ENCODE measurements around the gene DRAXIN.

DRAXIN gene

GRCh38 chr1:11650331-11650991 lies 41.0 kb upstream of the DRAXIN start (continued):
- peak; percentile 74 for TF ChIP-seq PRDM4 (tag by site-specific recombination; IDR thresholded peaks at IDR 0.05)
- no peak for TF ChIP-seq PRDM6 (tag by site-specific recombination; IDR thresholded peaks at IDR 0.05)
- TF ChIP-seq ZFHX2 (tag by site-specific recombination; conservative IDR thresholded peaks at IDR 0.05), result peak; percentile 96
- no peak for TF ChIP-seq ZNF248 (tag by site-specific recombination; IDR thresholded peaks at IDR 0.05)
- TF ChIP-seq ZSCAN30 (tag by site-specific recombination; IDR thresholded peaks at IDR 0.05), result peak; percentile 90
- TF ChIP-seq PRDM10 (tag by site-specific recombination; IDR thresholded peaks at IDR 0.05), result peak; percentile 98
- TF ChIP-seq REPIN1 (tag by site-specific recombination; IDR thresholded peaks at IDR 0.05; ENCODE audit: low read depth), result peak; percentile 36; the same call in 1 of the 2 replicates
- TF ChIP-seq ZNF660 (tag by site-specific recombination; IDR thresholded peaks at IDR 0.05), result peak; percentile 86; the same call in 1 of the 2 replicates
- peak; percentile 95 for TF ChIP-seq ZBTB7A (tag by site-specific recombination; IDR thresholded peaks at IDR 0.05; ENCODE audit: low read depth)
- TF ChIP-seq ZFP3 (tag by site-specific recombination; IDR thresholded peaks at IDR 0.05; ENCODE audit: low read depth), result peak; percentile 26; the same call in 1 of the 2 replicates
- TF ChIP-seq ZNF2 (tag by site-specific recombination; IDR thresholded peaks at IDR 0.05), result peak; percentile 61; the same call in 1 of the 2 replicates
- no peak for TF ChIP-seq AEBP2 (tag by site-specific recombination; IDR thresholded peaks at IDR 0.05; ENCODE audit: borderline replicate concordance)
- TF ChIP-seq ZNF624 (tag by site-specific recombination; IDR thresholded peaks at IDR 0.05), result 0 out of 2 replicates have a peak, but pooled peaks have one; percentile 8
- no peak for TF ChIP-seq ZNF747 (tag by site-specific recombination; IDR thresholded peaks at IDR 0.05)
- TF ChIP-seq ZNF792 (tag by site-specific recombination; IDR thresholded peaks at IDR 0.05), result 0 out of 2 replicates have a peak, but pooled peaks have one; percentile 31
- no peak for TF ChIP-seq ZSCAN23 (tag by site-specific recombination; IDR thresholded peaks at IDR 0.05)
- TF ChIP-seq ZBTB1 (tag by site-specific recombination; IDR thresholded peaks at IDR 0.05), result no peak
- TF ChIP-seq ZNF548 (tag by site-specific recombination; IDR thresholded peaks at IDR 0.05), result no peak
- no peak for TF ChIP-seq ZNF785 (tag by site-specific recombination; IDR thresholded peaks at IDR 0.05)
- TF ChIP-seq ZBTB20 (tag by site-specific recombination; IDR thresholded peaks at IDR 0.05), result 0 out of 2 replicates have a peak, but pooled peaks have one; percentile 15
- 0 out of 2 replicates have a peak, but pooled peaks have one; percentile 41 for TF ChIP-seq ZNF239 (tag by site-specific recombination; IDR thresholded peaks at IDR 0.05)
- TF ChIP-seq MZF1 (tag by site-specific recombination; IDR thresholded peaks at IDR 0.05; ENCODE audit: borderline replicate concordance), result 0 out of 2 replicates have a peak, but pooled peaks have one; percentile 42
- TF ChIP-seq ZNF621 (tag by site-specific recombination; IDR thresholded peaks at IDR 0.05), result no peak
- TF ChIP-seq ZNF184 (tag by site-specific recombination; IDR thresholded peaks at IDR 0.05), result peak; percentile 79; the same call in 1 of the 2 replicates
- TF ChIP-seq ZNF514 (tag by site-specific recombination; IDR thresholded peaks at IDR 0.05), result no peak
- TF ChIP-seq ZNF202 (tag by site-specific recombination; IDR thresholded peaks at IDR 0.05; ENCODE audit: borderline replicate concordance), result no peak
- peak; percentile 85 for TF ChIP-seq ZNF335 (tag by site-specific recombination; conservative IDR thresholded peaks at IDR 0.05)
- no peak for TF ChIP-seq ZNF555 (tag by site-specific recombination; conservative IDR thresholded peaks at IDR 0.05)
- TF ChIP-seq ZNF530 (tag by site-specific recombination; IDR thresholded peaks at IDR 0.05; ENCODE audit: low read depth), result no peak
- peak; percentile 70 for TF ChIP-seq ZEB2 (tag by site-specific recombination; IDR thresholded peaks at IDR 0.05)
- TF ChIP-seq GLIS1 (tag by site-specific recombination; IDR thresholded peaks at IDR 0.05), result peak; percentile 62
- no peak for TF ChIP-seq ZSCAN16 (tag by site-specific recombination; IDR thresholded peaks at IDR 0.05)

Measured in HEK293 (cell line).